Stimulated activated naive CD8-positive, alpha-beta T cell treated with anti-CD3 and anti-CD28 coated beads, Interleukin-15, Interleukin-2, amounts not matched to agents 100 ng/mL and 50 ng/mL, for 24 hours (primary cell): ENCODE results near the gene ACOT2.
"Not testable (repeated sequence)": the region's sequence is repeated elsewhere in the genome, so short reads cannot be mapped to it uniquely, and the experiment has no call there.

Source experiments
- H3K27ac Mint-ChIP-seq: one replicate; pipeline ENCODE4 v1.8.0; 2021; ENCODE audit warnings: mild to moderate bottlenecking, mixed read lengths
- H3K27me3 Mint-ChIP-seq: one replicate; pipeline ENCODE4 v1.8.0; 2021; ENCODE audit warnings: mixed read lengths
- H3K36me3 Mint-ChIP-seq: one replicate; pipeline ENCODE4 v1.8.0; 2021; ENCODE audit warnings: low read depth, mixed read lengths
- H3K4me1 Mint-ChIP-seq: one replicate; pipeline ENCODE4 v1.8.0; 2021; ENCODE audit warnings: low read depth, mixed read lengths
- H3K4me3 Mint-ChIP-seq: one replicate; pipeline ENCODE4 v1.8.0; 2021; ENCODE audit warnings: mild to moderate bottlenecking, mixed read lengths
- H3K9me3 Mint-ChIP-seq: one replicate; pipeline ENCODE4 v1.8.0; 2021; ENCODE audit warnings: mixed read lengths

The ACOT2 gene

GRCh38 chr14:73558238-73558637 is 10.8 kb upstream of the ACOT2 start:
- H3K4me3 Mint-ChIP-seq, H3K27me3 Mint-ChIP-seq, H3K4me1 Mint-ChIP-seq, H3K9me3 Mint-ChIP-seq, H3K36me3 Mint-ChIP-seq, H3K27ac Mint-ChIP-seq: not testable (repeated sequence)

- H3K36me3 Mint-ChIP-seq = peaks cover 28% of the 10 kb centered on the region
- not testable (repeated sequence) for H3K27me3 Mint-ChIP-seq, H3K4me3 Mint-ChIP-seq, H3K27ac Mint-ChIP-seq, H3K9me3 Mint-ChIP-seq
- peaks cover 20% of the 10 kb centered on the region for H3K4me1 Mint-ChIP-seq
These were observed 6.8 kb upstream of the ACOT2 start for GRCh38 chr14:73562256-73562655.

- H3K9me3 Mint-ChIP-seq, H3K4me3 Mint-ChIP-seq, H3K27me3 Mint-ChIP-seq: not testable (repeated sequence)
These were observed 6.3 kb upstream of the ACOT2 start for GRCh38 chr14:73562696-73563095.

GRCh38 chr14:73566431-73566830 is 2.6 kb upstream of the ACOT2 start:
- not testable (repeated sequence) for H3K9me3 Mint-ChIP-seq, H3K27me3 Mint-ChIP-seq, H3K27ac Mint-ChIP-seq
- peak overlapping the region; percentile 91 for H3K4me3 Mint-ChIP-seq
- H3K36me3 Mint-ChIP-seq = peaks cover 40% of the 10 kb centered on the region
- H3K4me1 Mint-ChIP-seq = peaks cover 53% of the 10 kb centered on the region

More at GRCh38 chr14:73562696-73563095, 6.3 kb upstream of the ACOT2 start:
- H3K36me3 Mint-ChIP-seq = peaks cover 32% of the 10 kb centered on the region
- peaks cover 24% of the 10 kb centered on the region for H3K4me1 Mint-ChIP-seq
- not testable (repeated sequence) for H3K27ac Mint-ChIP-seq

- H3K27ac Mint-ChIP-seq = peak overlapping the region; percentile 97
- H3K4me3 Mint-ChIP-seq = peak overlapping the region; percentile 91
- H3K27me3 Mint-ChIP-seq, H3K9me3 Mint-ChIP-seq: not testable (repeated sequence)
- H3K36me3 Mint-ChIP-seq = peaks cover 40% of the 10 kb centered on the region
- H3K4me1 Mint-ChIP-seq = peaks cover 55% of the 10 kb centered on the region
These were observed 2.1 kb upstream of the ACOT2 start for GRCh38 chr14:73566935-73567334.

- H3K36me3 Mint-ChIP-seq = peaks cover 40% of the 10 kb centered on the region
- no peaks in the 10 kb centered on the region for H3K27me3 Mint-ChIP-seq
- peak overlapping the region; percentile 97 for H3K27ac Mint-ChIP-seq
- H3K4me1 Mint-ChIP-seq = peaks cover 55% of the 10 kb centered on the region
- H3K9me3 Mint-ChIP-seq = peaks cover 5% of the 10 kb centered on the region
- H3K4me3 Mint-ChIP-seq = peak overlapping the region; percentile 91
These were observed 1.7 kb upstream of the ACOT2 start for GRCh38 chr14:73567358-73567757.

GRCh38 chr14:73567951-73568885 is 795 bp upstream of the ACOT2 start:
- peak overlapping the region; percentile 97 for H3K27ac Mint-ChIP-seq
- no peaks in the 10 kb centered on the region for H3K9me3 Mint-ChIP-seq
- peak overlapping the region; percentile 91 for H3K4me3 Mint-ChIP-seq
- peaks cover 39% of the 10 kb centered on the region for H3K36me3 Mint-ChIP-seq
- peaks cover 59% of the 10 kb centered on the region for H3K4me1 Mint-ChIP-seq
- no peaks in the 10 kb centered on the region for H3K27me3 Mint-ChIP-seq

GRCh38 chr14:73568886-73569184 is 178 bp upstream of the ACOT2 start:
- H3K4me3 Mint-ChIP-seq = peak overlapping the region; percentile 91
- H3K4me1 Mint-ChIP-seq = peaks cover 60% of the 10 kb centered on the region
- peaks cover 39% of the 10 kb centered on the region for H3K36me3 Mint-ChIP-seq
- H3K9me3 Mint-ChIP-seq, H3K27me3 Mint-ChIP-seq: not testable (repeated sequence)
- peak overlapping the region; percentile 97 for H3K27ac Mint-ChIP-seq

- H3K27me3 Mint-ChIP-seq, H3K27ac Mint-ChIP-seq, H3K4me3 Mint-ChIP-seq, H3K9me3 Mint-ChIP-seq: not testable (repeated sequence)
- Mint-ChIP-seq H3K36me3 (peaks cover 27% of the 10 kb centered on the region), H3K4me1 (peaks cover 48% of the 10 kb centered on the region)
These were observed 1.9 kb downstream of the ACOT2 start for GRCh38 chr14:73570913-73571312.

- H3K27ac Mint-ChIP-seq, H3K9me3 Mint-ChIP-seq, H3K4me3 Mint-ChIP-seq, H3K27me3 Mint-ChIP-seq: not testable (repeated sequence)
- Mint-ChIP-seq H3K4me1 (peaks cover 32% of the 10 kb centered on the region), H3K36me3 (peaks cover 14% of the 10 kb centered on the region)
These were observed 4.0 kb downstream of the ACOT2 start for GRCh38 chr14:73573034-73573433.

GRCh38 chr14:73573740-73574139 is 4.7 kb downstream of the ACOT2 start:
- not testable (repeated sequence) for H3K27me3 Mint-ChIP-seq, H3K27ac Mint-ChIP-seq, H3K36me3 Mint-ChIP-seq, H3K9me3 Mint-ChIP-seq, H3K4me3 Mint-ChIP-seq
- peaks cover 25% of the 10 kb centered on the region for H3K4me1 Mint-ChIP-seq

- H3K4me3 Mint-ChIP-seq, H3K36me3 Mint-ChIP-seq, H3K27me3 Mint-ChIP-seq, H3K27ac Mint-ChIP-seq, H3K9me3 Mint-ChIP-seq: not testable (repeated sequence)
- peaks cover 22% of the 10 kb centered on the region for H3K4me1 Mint-ChIP-seq
These were observed 5.2 kb downstream of the ACOT2 start for GRCh38 chr14:73574251-73574650.

- H3K9me3 Mint-ChIP-seq = no peaks in the 10 kb centered on the region
These were observed 7.4 kb downstream of the ACOT2 start for GRCh38 chr14:73576391-73576790.

GRCh38 chr14:73577214-73577613 is 8.2 kb downstream of the ACOT2 start:
- H3K27me3 Mint-ChIP-seq, H3K9me3 Mint-ChIP-seq, H3K4me1 Mint-ChIP-seq, H3K36me3 Mint-ChIP-seq, H3K4me3 Mint-ChIP-seq, H3K27ac Mint-ChIP-seq: not testable (repeated sequence)

More at GRCh38 chr14:73576391-73576790, 7.4 kb downstream of the ACOT2 start:
- H3K4me3 Mint-ChIP-seq = no peak overlapping the region
- H3K27me3 Mint-ChIP-seq = no peaks in the 10 kb centered on the region
- peaks cover 7% of the 10 kb centered on the region for H3K4me1 Mint-ChIP-seq
- H3K27ac Mint-ChIP-seq = no peak overlapping the region
- peaks cover 9% of the 10 kb centered on the region for H3K36me3 Mint-ChIP-seq

- H3K9me3 Mint-ChIP-seq, H3K36me3 Mint-ChIP-seq, H3K27me3 Mint-ChIP-seq, H3K27ac Mint-ChIP-seq, H3K4me3 Mint-ChIP-seq, H3K4me1 Mint-ChIP-seq: not testable (repeated sequence)
These were observed 13.3 kb downstream of the ACOT2 start for GRCh38 chr14:73582102-73582979.
